Measurements from ENCODE around the gene ANKRD30B.
"Not testable (repeated sequence)": the region's sequence is repeated elsewhere in the genome, so short reads cannot be mapped to it uniquely, and the experiment has no call there.

- TF ChIP-seq CTCF, POLR2A (IDR thresholded peaks at IDR 0.05): not testable (repeated sequence)
Observed at GRCh38 chr18:14855634-14856033, 107.7 kb downstream of the ANKRD30B start.

Measured in Peyer's patch (tissue), 4 donors.